Germinal center (tissue), 1 donor: ENCODE data around the gene DPP10.

Source experiments
- DNase-seq: peaks from one replicate; pipeline ENCODE4 v3.0.0; 2012; ENCODE audit warnings: mixed read lengths, low spot score

The DPP10 gene

GRCh38 chr2:115161081-115161770 is 718.8 kb downstream of the DPP10 start:
- DNase-seq: no peak

- DNase-seq: no peak
Observed at GRCh38 chr2:115161771-115162493, 719.5 kb downstream of the DPP10 start.

GRCh38 chr2:115162494-115163293 is 720.3 kb downstream of the DPP10 start:
- DNase-seq: no peak

GRCh38 chr2:115163572-115163971 is 721.1 kb downstream of the DPP10 start:
- no peak for DNase-seq

GRCh38 chr2:115165529-115166109 is 723.2 kb downstream of the DPP10 start:
- no peak for DNase-seq

GRCh38 chr2:115168457-115168856 is 726.0 kb downstream of the DPP10 start:
- no peak for DNase-seq

- DNase-seq: no peak
Observed at GRCh38 chr2:115169814-115170213, 727.4 kb downstream of the DPP10 start.

GRCh38 chr2:115171751-115172150 is 729.3 kb downstream of the DPP10 start:
- no peak for DNase-seq

GRCh38 chr2:115174651-115175050 is 732.2 kb downstream of the DPP10 start:
- DNase-seq: no peak

GRCh38 chr2:115183144-115183543 is 740.7 kb downstream of the DPP10 start:
- DNase-seq: no peak

GRCh38 chr2:115190459-115190858 is 748.0 kb downstream of the DPP10 start:
- no peak for DNase-seq

- DNase-seq: no peak
Observed at GRCh38 chr2:115194623-115195022, 752.2 kb downstream of the DPP10 start.

GRCh38 chr2:115196587-115196986 is 754.1 kb downstream of the DPP10 start:
- DNase-seq: no peak

- DNase-seq: no peak
Observed at GRCh38 chr2:115199966-115200365, 757.5 kb downstream of the DPP10 start.

GRCh38 chr2:115201386-115201785 is 758.9 kb downstream of the DPP10 start:
- no peak for DNase-seq

GRCh38 chr2:115208493-115209164 is 766.2 kb downstream of the DPP10 start:
- DNase-seq: no peak

- no peak for DNase-seq
Observed at GRCh38 chr2:115214050-115214449, 771.6 kb downstream of the DPP10 start.

GRCh38 chr2:115219296-115219695 is 776.9 kb downstream of the DPP10 start:
- DNase-seq: no peak

GRCh38 chr2:115234186-115234585 is 791.7 kb downstream of the DPP10 start:
- DNase-seq: no peak

- DNase-seq: no peak
Observed at GRCh38 chr2:115234737-115235136, 792.3 kb downstream of the DPP10 start.

GRCh38 chr2:115248066-115248465 is 805.6 kb downstream of the DPP10 start:
- no peak for DNase-seq

- DNase-seq: no peak
Observed at GRCh38 chr2:115277366-115277765, 834.9 kb downstream of the DPP10 start.
